Measurements from ENCODE around the gene HDHD5.

HDHD5 gene

DNA sequence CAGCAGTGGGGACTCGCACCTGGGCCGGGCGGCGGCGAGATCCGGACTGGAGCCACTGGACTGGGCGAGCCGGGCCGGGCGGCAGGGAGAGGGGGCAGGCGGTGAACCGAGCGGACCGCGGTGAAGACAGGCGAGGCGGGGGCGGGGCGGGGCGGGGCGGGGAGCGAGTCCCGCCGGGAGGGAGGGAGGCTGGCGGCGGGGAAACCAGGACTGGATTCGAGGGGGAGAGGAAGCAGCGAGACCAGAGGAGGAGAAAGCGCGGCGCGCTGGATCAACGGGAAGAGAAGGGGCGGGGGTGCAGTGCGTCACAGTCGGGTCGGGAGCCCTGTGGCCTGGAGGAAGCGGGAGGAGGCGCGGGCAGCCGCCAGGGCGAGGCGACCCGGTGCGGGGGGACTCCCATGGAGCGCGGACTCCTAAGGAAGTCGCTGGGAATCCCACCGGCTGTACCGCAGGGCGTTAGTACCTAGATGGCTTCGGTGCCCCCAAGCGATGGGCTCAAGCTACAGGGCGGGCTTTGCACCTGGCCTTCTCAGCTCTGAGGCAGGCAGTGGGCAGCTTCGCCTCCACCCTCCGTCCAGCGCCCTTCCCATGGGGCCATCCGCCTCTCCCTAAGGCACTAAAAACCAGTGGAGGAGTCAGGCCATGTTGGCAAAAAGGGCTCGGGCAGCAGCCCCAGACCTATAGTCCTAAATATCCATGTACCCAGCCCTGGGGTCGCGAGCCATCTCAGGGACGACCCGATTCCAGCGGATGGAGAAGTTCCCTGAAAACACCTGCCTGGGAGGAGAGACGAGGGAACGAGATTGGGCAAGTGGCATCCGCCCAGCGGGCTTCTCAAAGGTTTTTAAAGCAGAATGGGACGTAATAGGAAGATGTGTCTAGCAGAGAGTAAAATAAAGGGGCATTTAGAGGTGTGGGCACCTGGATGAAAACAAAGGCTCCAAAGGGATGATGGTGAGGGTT lies 37.6 kb downstream of the HDHD5 start, which contains the start of gene TMEM121B:
TSS of gene TMEM121B (minus strand) at position 128 of the 963 bp plus-strand sequence. CDS start 233 bp downstream, outside the sequence.
- in situ Hi-C loops (cut with MboI; ENCODE audit: low sequenced_read_pairs): no loop called here

DNA sequence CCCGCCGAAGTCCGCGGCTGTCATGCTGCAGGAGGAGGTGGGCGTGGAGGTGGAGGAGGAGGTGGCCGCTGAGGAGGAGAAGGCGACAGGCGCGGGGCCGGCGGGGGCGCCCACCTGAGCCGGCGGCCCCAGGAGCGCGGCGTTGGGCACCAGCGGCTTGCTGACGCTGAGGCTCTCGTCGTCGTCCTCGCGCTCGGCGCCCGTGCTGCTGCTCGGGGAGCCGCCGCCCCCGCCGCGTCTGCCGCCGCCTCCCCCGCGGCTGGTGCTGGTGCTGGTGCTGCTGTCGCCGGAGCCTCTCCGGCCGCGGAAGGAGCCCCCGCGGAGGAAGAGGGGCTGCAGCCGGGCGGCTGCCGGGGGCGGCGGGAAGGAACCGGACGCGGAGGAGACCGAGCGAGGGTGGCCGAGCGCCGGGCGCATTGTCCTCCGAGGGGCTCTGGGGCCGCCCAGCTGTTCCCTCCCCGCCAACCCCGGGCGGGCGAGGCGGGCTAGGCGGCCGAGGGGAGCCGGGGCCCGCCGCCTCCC lies 38.3 kb downstream of the HDHD5 start:
- in situ Hi-C loops (cut with MboI; ENCODE audit: low sequenced_read_pairs): no loop called here

DNA sequence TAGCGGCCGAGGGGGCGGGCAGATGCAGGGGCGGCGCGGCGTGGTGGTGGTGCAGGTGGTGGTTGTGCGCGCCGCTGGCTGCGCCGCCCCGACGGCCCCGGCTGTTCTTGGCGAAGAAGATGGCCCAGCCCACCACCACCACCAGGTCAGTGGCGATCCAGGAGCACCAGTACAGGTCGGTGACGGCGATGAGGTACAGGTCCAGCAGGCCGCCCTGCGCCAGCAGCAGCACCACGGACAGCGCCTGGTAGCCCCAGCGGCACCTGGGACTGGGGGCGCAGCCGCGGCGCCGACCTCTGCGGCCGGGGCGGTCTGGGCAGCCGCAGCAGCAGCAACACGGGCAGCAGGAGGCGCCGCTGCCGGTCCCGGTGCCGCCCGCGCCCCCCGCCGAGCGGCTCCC lies 38.8 kb downstream of the HDHD5 start:
- in situ Hi-C loops (cut with MboI; ENCODE audit: low sequenced_read_pairs): no loop called here

DNA sequence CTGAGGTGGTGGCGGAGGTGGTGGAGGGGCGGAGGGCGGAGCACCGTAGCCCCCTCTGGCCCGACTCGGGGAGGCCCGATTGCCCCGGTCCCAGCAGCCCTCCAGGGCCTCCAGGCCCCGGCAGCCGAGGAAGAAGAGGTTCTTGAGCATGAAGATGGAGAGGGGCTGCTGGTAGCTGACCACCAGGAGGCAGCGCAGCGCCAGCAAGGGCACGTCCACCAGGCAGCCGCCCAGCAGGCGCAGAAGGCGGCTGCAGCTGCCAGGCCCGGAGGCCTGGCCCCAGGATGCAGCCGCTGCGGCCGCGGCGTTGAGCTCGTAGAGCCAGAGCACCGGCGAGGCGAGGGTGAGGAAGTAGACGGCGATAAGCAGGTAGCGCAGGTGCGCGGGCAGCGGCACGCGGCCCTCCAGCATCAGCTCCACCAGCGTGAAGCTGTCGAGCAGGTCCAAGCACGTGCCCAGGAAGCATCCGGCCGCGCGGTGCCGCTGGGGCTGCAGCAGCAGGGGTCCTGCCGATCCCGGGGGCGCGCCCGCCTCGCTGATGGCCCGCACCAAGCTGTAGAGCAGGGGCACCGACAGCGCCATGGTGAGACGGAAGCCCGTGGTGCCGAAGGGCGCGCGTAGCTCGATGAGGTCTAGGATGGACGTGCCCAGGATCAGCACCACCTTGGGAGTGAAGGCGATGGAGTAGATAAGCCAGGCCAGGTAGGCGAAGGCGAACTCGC lies 39.4 kb downstream of the HDHD5 start:
- in situ Hi-C loops (cut with MboI; ENCODE audit: low sequenced_read_pairs): no loop called here

DNA sequence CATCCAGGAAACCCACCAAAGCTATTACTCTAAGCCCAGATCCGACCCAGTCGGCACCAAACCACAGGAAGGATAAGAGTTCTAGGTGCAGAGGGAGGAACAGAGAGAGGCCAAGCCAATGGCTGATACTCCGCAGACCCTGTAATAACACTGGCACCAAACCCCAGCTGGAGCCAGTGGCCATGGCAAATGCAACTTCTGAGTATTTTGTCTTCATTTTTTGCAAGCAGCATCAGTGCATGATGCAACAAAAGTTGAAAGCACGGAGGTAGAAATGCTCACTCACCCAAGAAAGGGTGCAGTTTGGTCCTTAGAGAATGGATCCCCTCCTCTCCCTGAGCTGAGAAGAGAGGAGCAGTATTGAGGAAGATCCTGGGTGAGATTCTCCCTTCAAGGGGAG lies 40.7 kb downstream of the HDHD5 start:
- in situ Hi-C loops (cut with MboI; ENCODE audit: low sequenced_read_pairs): no loop called here

DNA sequence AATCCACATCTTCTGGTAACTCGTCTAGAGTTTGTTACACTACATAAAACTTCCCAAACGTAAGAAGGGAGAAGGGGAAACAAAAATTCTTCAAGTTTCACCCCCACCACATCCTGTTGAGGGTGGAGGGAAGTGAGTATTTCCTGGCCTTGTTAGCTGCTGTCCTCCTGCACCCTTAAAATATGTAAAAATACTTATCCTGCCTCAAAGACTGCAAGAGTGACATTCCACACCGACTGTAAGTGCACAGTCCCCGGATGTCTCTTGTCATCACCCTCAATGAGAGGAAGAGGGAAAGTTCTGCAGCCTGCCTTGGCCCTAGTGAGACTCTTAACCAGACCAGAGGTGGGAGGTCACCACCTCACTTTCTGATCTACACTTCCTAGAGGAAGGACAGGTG lies 41.2 kb downstream of the HDHD5 start:
- in situ Hi-C loops (cut with MboI; ENCODE audit: low sequenced_read_pairs): no loop called here

DNA sequence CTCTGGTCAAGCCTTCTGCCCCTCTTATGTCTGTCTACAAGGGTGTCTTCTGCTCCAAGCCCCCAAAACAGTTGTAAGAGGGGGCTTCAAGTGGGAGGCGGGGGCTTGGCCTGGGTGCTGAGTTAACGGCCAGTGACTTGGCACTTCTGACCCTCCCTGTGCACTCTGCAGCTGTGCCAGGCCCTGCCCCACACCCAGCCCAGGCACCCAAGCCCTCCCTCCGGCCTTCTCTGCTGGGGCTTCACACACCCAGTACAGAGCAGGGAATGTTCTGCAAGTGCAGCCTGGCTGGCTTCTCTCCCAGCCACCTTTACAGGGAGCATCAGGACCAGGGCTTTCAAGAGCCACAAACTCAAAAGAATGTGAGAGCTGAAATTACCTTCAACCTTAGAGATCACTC lies 41.7 kb downstream of the HDHD5 start:
- in situ Hi-C loops (cut with MboI; ENCODE audit: low sequenced_read_pairs): no loop called here

DNA sequence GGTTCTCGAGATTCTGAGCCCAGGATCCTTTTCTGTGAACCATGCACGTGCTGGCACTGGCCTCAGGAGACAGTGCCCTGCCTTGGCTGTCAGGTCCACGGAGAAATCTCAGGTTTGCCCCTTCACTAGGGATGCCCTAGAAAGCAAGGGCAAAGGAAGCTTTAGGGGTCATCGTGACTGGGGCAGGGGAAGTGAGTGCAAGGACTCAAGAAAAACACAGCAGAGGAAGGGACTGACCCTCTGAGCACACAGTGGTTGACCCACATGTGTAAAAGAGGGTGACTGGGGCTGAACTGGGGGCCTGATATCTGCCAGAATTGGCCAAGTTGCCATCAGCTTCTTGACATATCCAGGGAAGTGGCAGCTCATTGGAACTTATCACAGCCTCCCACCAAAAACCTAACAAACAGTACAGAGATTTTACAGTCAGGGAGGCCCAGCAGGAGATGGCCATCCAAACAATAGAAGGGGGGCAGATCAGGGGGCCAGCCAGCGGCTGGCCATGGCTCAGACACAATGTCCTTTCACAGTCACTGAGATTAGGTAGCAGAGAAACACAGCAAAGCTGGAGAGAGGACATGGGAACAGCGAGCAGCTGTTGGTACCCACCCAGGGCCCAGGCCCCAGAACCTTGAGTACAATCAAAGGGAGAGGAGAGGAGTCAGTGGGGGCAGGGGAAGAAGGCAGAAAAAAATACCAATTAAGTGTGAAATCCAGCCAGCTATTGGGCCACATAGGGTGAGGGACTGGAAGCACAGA lies 42.3 kb downstream of the HDHD5 start:
- in situ Hi-C loops (cut with MboI; ENCODE audit: low sequenced_read_pairs): no loop called here

DNA sequence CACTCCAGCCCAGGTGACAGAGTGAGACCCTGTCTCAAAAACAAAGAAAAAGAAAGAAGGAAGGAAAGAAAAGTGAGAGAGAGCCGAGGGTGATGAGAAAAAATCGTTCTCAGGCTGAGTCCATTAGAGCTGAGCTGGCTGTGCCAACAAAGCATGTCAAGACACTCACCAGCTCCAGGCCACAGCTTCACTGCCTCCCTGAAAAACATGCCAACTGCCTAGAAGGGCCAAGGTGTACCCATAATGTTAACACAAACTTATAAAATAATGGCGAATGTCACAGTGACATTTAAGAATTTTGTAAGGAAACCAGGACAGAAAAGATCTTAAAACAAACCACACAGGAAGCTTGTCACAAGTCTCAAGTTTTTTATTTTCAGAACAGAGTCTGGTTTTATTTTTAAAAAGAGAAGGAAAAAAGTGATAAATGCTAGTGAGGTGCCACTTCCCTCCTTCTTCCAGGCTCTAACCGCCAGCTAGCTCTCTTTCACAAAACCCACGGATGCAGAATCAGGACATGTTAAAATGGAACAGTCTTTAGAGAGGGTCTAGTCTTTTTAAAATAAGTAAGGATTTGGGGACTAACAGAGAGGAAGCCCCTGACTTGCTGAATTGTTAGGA lies 43.0 kb downstream of the HDHD5 start:
- in situ Hi-C loops (cut with MboI; ENCODE audit: low sequenced_read_pairs): no loop called here

DNA sequence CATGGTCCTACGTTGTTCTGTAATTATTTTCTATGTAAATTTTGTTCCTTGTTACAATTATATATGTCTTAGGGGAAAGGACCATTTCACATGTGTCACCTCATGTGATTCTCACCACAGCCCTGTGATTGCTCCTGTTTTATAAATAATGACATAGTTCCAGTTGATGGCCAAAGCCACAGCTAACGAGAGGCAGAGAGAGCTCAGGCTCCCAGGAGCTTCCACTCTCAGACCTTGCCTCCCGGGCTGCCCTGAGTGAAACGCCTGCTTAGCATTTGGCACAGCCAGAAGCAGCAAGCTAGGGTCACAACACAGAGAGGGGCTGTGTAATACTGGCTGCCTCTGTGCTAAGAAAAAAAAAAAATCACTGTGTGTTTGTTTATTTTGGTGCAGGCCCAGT lies 43.8 kb downstream of the HDHD5 start:
- in situ Hi-C loops (cut with MboI; ENCODE audit: low sequenced_read_pairs): no loop called here

DNA sequence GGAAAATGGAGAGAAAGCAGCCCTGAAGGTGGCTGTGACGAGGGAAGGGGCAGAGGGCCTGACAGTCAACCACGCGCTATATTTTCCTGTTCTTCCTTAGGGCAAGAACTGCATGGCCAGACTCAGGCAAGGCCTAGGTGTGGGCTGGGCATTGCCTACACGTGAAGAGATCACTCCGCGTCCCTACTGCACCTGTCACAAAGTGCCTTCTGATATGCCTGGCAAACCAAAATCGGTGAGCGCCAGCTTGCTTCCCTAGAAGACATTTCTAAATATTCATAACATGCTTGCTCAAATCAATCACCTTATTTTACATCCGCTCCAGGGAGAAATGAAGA lies 44.2 kb downstream of the HDHD5 start:
- in situ Hi-C loops (cut with MboI; ENCODE audit: low sequenced_read_pairs): no loop called here

DNA sequence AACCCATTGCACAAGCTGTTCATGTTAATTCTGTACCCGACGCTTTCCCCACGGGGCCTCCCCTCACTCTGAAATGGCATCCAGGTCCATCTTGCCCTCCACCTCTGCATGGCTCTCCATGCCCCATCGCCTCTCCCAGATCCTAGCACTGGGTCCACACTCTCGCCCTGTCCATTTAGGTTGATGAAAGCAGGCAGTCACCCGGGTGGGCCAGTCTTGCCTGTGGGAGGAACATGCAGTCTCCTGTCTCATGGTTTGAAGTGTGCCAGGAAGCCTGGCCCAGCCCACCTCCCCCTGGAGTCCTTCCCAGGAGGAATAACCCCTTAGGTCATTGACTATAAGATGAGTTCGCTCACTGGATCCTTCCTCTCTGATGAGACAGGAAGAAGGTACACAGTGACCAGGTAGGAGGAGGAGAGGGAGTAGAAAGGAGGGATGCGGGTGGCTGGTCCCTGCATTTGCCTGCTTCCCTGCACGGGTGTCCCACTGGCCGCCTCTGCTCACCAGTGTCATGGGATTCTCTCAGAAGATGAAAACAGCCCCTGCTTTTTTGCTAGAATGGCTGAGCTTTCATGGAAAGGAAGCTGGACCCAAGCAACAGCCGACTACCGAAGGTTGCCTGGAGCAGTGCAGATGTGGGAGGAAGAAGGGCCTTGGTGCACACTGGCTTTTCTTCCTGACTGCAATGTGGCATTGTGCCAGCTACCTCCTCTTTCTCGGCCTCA lies 44.7 kb downstream of the HDHD5 start:
- in situ Hi-C loops (cut with MboI; ENCODE audit: low sequenced_read_pairs): no loop called here

DNA sequence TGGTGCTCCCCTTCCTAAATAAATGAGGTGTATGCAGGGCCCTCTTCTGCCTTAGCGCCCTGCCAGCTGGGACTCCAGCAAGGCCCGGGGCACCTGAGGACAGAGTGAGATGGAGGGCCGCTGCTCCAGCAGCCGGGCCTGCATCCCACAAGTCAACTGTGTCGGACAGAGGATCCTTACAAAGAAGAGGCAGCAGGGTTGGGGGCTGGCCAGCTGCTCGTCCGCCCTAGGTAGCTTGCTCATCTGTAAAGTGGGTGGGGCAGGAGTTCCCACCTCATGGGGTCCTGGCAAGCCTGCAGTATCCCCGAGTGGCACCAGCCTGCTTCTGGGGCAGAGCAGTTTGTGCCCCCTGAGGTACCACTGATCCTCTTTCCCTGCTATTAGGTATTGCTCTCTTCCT lies 45.5 kb downstream of the HDHD5 start:
- in situ Hi-C loops (cut with MboI; ENCODE audit: low sequenced_read_pairs): no loop called here

DNA sequence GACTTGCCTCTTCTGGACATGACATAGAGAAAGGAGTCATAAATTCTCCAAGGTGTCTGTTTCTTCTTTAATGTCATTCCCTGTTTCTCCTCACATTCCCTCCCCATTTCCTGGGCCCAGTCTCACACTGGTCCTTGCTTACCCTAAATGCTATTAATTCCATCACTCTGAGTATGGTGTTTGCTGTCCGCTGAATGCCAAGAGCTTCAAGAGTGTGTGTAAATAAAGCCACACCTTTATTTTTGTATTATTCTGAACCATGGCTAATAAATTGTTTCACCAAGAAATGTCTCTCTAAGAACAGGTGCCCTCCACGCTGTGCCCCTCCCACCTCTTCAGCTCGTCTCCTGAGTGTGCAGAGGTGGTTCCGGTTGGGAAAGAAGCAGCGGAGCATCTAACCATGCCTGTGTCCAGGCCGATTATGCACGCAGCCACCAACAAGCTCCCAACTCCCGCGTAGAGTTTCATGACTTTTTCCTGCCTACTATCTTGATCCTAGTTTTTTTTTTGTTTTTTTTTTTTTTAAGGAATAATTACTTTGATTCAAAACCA lies 46.5 kb downstream of the HDHD5 start:
- in situ Hi-C loops (cut with MboI; ENCODE audit: low sequenced_read_pairs): no loop called here

DNA sequence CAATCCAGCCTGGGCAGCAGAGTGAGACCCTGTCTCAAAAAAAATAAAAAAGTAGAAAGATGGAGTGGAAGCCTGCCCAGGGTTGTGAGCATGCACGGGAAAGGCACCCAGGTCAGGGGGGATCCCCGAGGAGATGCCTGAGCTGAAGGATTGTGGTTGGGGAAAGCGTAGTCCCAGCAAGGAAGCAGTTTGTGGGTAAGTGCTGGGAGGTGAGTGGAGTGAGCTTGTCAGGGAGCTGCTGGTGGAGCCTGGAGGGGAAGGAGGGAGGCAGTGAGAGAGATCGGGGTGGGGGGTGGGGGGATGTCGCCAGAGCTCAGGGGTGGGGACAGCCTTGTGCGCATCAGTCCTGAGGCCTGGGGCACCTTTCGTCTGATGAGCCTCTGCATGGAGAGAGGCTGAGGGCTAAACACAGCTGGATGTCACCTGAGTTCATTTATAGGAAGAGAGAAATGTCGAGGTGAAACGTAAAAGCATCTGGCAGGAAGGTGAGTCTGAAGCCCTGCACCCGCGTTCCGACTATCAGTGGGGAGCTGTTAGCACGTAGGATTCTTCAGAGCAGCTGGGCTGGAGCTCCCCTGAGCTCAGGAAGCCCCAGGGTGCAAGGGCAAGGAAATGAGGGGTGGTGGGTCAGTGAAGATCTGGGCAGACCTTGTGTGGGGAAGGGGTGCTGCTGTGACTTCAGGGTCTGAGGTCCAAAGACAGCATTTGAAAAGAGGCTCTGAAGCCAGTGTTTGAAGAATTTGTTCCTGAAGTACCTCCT lies 48.1 kb downstream of the HDHD5 start:
- in situ Hi-C loops (cut with MboI; ENCODE audit: low sequenced_read_pairs): no loop called here

DNA sequence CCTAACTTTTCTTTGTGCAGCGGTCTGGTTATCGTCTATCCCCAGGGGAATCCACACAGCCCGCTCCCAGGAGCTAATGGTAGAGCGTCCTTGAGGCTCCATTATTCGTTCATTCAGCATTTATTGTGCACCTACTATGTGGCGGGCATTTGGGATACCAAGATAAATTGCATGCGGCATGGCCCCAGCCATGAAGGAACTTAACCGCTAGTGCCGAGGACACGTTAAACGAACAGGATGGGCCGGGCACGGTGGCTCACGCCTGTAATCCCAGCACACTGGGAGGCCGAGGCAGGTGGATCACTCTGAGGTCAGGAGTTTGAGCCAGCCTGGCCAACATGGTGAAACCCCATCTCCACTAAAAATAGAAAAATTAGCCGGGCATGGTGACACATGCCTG lies 49.1 kb downstream of the HDHD5 start:
- in situ Hi-C loops (cut with MboI; ENCODE audit: low sequenced_read_pairs): no loop called here

DNA sequence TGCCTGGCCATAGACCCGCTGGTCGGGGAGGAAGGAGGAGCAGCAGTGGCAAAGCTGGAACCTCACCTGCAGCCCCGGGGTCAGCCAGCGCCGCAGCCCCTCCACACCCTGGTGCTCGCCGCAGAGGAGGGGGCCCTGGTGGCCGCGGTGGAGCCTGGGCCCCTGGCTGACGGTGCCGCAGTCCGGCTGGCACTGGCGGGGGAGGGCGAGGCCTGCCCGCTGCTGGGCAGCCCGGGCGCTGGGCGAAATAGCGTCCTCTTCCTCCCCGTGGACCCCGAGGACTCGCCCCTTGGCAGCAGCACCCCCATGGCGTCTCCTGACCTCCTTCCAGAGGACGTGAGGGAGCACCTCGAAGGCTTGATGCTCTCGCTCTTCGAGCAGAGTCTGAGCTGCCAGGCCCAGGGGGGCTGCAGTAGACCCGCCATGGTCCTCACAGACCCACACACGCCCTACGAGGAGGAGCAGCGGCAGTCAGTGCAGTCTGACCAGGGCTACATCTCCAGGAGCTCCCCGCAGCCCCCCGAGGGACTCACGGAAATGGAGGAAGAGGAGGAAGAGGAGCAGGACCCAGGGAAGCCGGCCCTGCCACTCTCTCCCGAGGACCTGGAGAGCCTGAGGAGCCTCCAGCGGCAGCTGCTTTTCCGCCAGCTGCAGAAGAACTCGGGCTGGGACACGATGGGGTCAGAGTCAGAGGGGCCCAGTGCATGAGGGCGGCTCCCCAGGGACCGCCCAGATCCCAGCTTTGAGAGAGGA lies 49.8 kb downstream of the HDHD5 start:
- in situ Hi-C loops (cut with MboI; ENCODE audit: low sequenced_read_pairs): no loop called here
